Spinal cord (tissue), 10 donors: ENCODE measurements around the gene P3H2. TPM values are rescaled to one million over a fixed set of nuclear protein-coding genes. Genes with fewer than 3 reads are reported as not detected.

Experiments used
- DNase-seq, 6 donors: peaks; one replicate each; pipeline versions ENCODE4 v3.0.0 to v3.0.0-alpha.2; 2013 to 2015; ENCODE audit warnings: low spot score in 6 of 6, low read depth in 4 of 6
- H3K27ac ChIP-seq: one replicate; pipeline ENCODE4 v1.5.1; 2013; ENCODE audit warnings: low read depth, low read length, control low read depth
- H3K27me3 ChIP-seq: one replicate; pipeline ENCODE4 v1.6.1; 2013; ENCODE audit warnings: low read length; ENCODE audit not compliant: control insufficient read depth, insufficient read depth
- H3K36me3 ChIP-seq: one replicate; pipeline ENCODE4 v1.6.1; 2013; ENCODE audit warnings: low read length; ENCODE audit not compliant: control insufficient read depth, insufficient read depth
- H3K4me1 ChIP-seq: one replicate; pipeline ENCODE4 v1.6.1; 2013; ENCODE audit warnings: low read length; ENCODE audit not compliant: control insufficient read depth, insufficient read depth
- H3K4me3 ChIP-seq: one replicate; pipeline ENCODE4 v1.5.1; 2013; ENCODE audit warnings: low read depth, low read length, control low read depth
- H3K9me3 ChIP-seq: one replicate; pipeline ENCODE4 v1.6.1; 2013; ENCODE audit warnings: low read length; ENCODE audit not compliant: control insufficient read depth, insufficient read depth
- WGBS: methylation state at CpG from one replicate; pipeline ENCODE4 v1.1.5; 2013; ENCODE audit warnings: missing lambda C conversion rate; ENCODE audit not compliant: insufficient coverage; 5-methylcytosine and 5-hydroxymethylcytosine counted together
- polyA plus RNA-seq, 2 donors: library from polyadenylated mRNA; unstranded; fragments of 120-200 nt; gene quantifications; one replicate each; pipeline ENCODE4 v1.2.1, GENCODE V29; 2013; ENCODE audit not compliant: insufficient read length in 2 of 2
- total RNA-seq, 2 donors: library from RNA; depleted of rRNA in 1 of 2; stranded (reverse); fragments of 120-200 nt in 1 of 2; fragments of >200 nt in 1 of 2; gene quantifications; one replicate each; pipeline versions ENCODE4 v1.2.3 to v1.2.4, GENCODE V29; 2013 to 2014
- donor health status: healthy.

Gene P3H2
- total and polyA plus RNA-seq, 4 donors: 5.4 to 9.7 (median 6.9) TPM

DNA sequence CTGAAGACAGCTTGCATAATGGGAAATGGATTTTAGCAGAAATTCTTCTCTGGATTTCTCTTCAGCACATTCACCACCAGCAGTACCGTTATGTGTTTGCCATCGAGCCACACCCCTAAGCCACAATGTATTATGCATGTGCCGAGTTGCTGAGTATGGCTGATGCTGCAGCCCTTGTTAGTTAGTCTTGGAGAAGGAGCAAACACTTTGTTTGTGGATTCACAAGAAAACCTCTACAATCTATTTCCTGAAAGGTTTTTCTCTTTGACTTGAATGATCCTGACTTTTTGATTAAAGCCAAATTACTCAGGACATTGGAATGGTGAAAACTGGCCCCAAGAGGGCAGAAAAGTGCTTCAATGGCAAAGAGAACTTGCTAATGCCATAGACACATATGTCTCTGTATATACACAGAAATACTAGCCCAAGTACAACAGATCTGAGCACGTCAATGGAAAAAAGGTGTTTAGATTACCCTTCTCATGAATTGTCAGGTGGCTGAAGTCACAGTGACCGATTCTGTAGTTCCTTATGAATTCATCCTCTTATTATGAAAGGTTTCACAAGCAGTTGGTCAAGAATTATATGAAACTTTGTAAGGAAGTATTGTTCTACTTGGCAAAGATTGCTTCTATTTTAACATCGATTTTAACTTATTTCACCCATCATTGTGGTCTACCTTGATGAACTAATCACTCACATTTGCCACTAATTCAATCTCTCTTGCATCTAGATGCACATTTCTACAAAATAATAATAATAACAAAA, 103.0 kb downstream of the P3H2 start:
- WGBS: no CpG with 5 or more reads among the region's 6 CpGs
- Histone ChIP-seq H3K27me3 (no peaks in the 10 kb centered on the region), H3K4me1 (no peaks in the 10 kb centered on the region), H3K27ac (no peak overlapping the region), H3K36me3 (no peaks in the 10 kb centered on the region), H3K9me3 (no peaks in the 10 kb centered on the region), H3K4me3 (no peak overlapping the region)
- peak in 4 of 6 donors; percentile 11 to 58 (median 41) for DNase-seq

DNA sequence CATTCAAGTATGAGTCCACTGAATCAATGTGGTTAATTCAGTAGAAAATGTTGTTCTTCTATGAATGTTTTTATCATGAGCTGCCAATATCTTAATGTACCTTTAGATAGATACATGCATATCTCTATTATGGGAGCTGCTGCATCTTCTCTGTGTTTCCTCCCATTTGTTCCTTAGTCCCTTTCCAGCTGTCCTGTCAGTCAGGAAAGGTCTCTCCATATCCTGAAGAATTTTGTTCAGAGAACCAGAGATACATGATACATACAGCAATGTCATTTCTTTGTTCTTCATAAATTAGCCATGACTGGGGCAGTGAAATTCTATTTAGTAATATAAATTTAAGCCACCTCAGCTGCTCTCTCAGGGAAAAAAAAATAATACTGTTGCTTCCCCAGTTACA, 103.7 kb downstream of the P3H2 start:
- H3K9me3 ChIP-seq: no peaks in the 10 kb centered on the region
- no peak overlapping the region for H3K27ac ChIP-seq
- no peaks in the 10 kb centered on the region for H3K36me3 ChIP-seq
- no peaks in the 10 kb centered on the region for H3K27me3 ChIP-seq
- H3K4me1 ChIP-seq: no peaks in the 10 kb centered on the region
- no peak for DNase-seq
- H3K4me3 ChIP-seq: no peak overlapping the region

DNA sequence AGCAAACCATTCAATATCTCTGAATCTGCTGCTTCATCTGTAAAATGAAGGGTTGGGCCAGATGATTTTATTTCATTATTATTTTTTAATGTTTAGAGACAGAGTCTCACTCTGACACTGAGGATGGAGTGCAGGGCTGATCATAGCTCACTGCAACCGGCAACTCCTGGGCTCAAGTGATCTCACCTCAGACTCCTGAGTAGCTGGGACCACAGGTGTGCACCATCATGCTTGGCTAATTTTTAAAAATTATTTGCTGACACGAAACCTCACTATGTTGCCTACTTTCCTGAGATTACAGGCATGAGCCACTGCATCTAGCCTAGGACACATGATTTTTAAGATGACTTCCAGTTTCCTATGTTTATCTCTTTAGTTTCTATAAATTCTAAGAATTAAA, 105.8 kb downstream of the P3H2 start:
- no peaks in the 10 kb centered on the region for H3K4me1 ChIP-seq
- WGBS: 100% methylated on average over 2 of the region's 2 CpGs
- DNase-seq: no peak
- H3K36me3 ChIP-seq: no peaks in the 10 kb centered on the region
- H3K4me3 ChIP-seq: no peak overlapping the region
- H3K27ac ChIP-seq: no peak overlapping the region
- no peaks in the 10 kb centered on the region for H3K27me3 ChIP-seq
- H3K9me3 ChIP-seq: no peaks in the 10 kb centered on the region

DNA sequence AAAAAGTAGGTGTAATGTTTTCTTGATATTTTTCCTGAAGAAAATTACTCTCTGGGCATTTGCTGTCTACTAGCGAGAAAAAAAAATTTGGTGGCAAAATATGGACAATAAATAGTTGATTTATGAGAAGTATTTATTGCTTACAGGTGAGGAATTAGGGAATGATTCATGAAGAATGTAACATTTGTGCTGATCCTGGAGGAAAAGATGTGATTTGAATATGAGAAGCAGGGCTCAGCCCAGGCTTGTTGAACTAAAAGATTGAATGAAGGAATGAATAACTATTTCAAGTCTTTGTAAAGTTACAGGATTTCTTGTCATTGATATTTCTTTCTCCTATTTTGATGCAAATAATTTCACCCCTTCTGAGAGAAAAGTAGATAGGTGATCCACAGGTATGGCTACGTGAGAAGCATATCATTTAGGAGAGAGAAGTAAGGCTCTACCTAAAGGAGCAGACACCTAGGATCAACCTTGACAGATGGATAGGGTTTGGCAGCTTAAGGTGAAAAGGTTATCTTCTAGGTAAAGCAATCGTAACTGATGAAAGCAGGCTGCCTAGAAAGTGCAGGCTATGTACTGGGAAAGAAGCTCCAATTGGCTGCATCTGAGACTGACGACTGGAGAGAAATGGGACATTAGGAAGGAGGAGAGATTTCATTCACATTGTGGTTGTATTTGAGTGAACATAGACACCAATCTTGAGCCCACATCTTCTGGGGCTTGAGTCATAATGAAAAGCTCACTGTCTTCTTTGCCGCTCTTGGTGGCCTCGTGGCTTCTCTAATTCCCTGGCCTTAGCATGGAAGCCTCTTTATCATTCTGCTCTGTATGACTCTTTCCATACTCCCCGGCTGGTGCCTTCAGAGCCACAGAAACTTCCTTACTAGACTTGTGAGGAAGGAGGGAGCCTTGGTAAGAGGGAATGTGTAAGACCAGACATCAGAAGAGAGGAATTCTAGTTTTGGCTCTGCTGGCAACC, 106.5 kb downstream of the P3H2 start:
- H3K9me3 ChIP-seq: no peaks in the 10 kb centered on the region
- DNase-seq: no peak
- 94% methylated on average over 6 of the region's 7 CpGs for WGBS

DNA sequence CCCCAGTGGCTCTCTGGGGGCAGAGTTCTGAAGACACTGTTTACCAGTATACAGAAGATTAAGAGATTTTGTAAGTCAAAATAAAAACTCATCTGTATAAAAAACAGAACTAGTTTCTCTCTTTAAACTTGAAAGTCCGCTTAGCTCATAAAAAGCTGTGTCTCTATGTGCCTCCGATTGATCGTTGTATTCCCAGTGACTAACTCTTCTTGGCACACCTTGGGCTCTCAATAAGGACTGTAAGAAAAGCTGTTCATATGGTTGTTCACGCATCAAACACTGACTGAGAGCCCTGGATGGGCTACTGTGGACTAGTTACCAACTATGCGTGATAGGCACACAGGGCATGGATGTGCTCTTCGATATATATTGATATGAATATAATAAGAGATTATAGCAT, 107.9 kb downstream of the P3H2 start:
- no peaks in the 10 kb centered on the region for H3K9me3 ChIP-seq
- DNase-seq: no peak
- H3K36me3 ChIP-seq: no peaks in the 10 kb centered on the region
- H3K27me3 ChIP-seq: no peaks in the 10 kb centered on the region
- no peak overlapping the region for H3K27ac ChIP-seq
- no peak overlapping the region for H3K4me3 ChIP-seq
- no peaks in the 10 kb centered on the region for H3K4me1 ChIP-seq
- 80% methylated on average over 2 of the region's 6 CpGs for WGBS

More for the DNA sequence above, 106.5 kb downstream of the P3H2 start:
- H3K4me3 ChIP-seq: no peak overlapping the region
- no peaks in the 10 kb centered on the region for H3K27me3 ChIP-seq
- no peaks in the 10 kb centered on the region for H3K4me1 ChIP-seq
- H3K36me3 ChIP-seq: no peaks in the 10 kb centered on the region
- no peak overlapping the region for H3K27ac ChIP-seq

DNA sequence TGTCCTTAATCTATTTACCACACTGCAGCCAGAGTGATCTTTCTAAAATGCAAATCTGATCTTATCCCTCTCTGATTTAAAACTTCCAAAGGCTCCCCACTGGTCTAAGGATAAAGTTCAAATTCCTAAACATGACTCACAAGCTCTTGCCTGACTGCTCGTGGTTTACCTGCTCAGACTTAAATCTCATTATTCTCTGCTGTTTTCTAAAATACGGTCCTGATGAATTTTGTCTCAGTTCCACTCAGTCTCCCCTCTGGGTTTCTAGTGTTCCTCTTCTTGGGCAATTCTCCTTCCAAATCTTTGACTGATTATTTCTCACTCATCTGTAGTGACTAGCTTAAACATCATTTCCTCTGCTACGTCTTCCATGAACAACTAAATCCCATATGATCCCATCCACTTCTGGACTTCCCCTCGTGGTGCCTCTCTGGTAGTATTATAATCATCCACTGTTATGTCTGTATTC, 108.3 kb downstream of the P3H2 start:
- DNase-seq: no peak
- Histone ChIP-seq H3K27ac (no peak overlapping the region), H3K9me3 (no peaks in the 10 kb centered on the region), H3K4me3 (no peak overlapping the region), H3K36me3 (no peaks in the 10 kb centered on the region), H3K27me3 (no peaks in the 10 kb centered on the region), H3K4me1 (no peaks in the 10 kb centered on the region)
- 63% methylated on average over 2 of the region's 4 CpGs for WGBS

DNA sequence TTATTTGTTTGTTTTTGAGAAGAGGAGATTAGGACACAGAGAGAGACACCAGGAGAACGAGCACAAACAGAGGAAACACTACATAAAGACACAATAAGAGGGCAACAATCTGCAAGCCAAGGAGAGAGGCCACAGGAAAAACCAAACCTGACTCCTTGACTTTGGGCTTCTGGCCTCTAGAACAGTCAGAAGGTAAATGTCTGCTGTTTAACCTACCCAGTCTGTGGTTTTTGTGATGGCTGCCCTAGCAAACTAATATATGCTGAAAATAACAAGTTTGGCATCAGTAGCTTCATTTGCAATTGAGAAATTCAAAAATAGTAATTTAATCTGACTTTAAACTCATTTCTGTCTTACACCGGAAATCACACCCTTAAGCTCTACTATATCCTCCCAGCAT, 110.2 kb downstream of the P3H2 start:
- no CpG with 5 or more reads among the region's 2 CpGs for WGBS
- H3K27me3 ChIP-seq: no peaks in the 10 kb centered on the region
- H3K4me1 ChIP-seq: no peaks in the 10 kb centered on the region
- no peak for DNase-seq
- H3K27ac ChIP-seq: no peak overlapping the region
- H3K36me3 ChIP-seq: no peaks in the 10 kb centered on the region
- H3K4me3 ChIP-seq: no peak overlapping the region
- H3K9me3 ChIP-seq: no peaks in the 10 kb centered on the region

DNA sequence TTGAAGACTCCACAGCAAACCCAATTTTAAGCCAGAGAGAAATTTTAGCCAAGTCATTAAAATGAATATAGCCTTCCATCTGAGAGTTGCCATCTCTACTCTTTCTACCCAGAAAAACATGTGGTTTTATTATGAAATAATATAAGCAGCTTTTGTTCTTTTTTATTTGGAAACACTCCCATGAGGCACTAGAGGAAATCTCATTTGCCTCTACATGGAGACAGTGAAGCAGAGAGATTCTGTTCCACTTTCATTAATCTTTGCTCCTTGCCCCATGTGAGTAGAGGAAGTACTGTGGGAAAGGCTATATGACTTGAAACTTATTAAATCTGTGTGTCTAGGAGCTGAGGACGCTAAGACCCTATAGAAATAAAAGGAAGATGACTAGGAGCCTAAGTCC, 111.1 kb downstream of the P3H2 start:
- Histone ChIP-seq H3K27ac (no peak overlapping the region), H3K4me3 (no peak overlapping the region), H3K4me1 (no peaks in the 10 kb centered on the region), H3K9me3 (no peaks in the 10 kb centered on the region), H3K36me3 (no peaks in the 10 kb centered on the region), H3K27me3 (no peaks in the 10 kb centered on the region)
- DNase-seq: no peak
- no CpG with 5 or more reads among the region's 1 CpG for WGBS

DNA sequence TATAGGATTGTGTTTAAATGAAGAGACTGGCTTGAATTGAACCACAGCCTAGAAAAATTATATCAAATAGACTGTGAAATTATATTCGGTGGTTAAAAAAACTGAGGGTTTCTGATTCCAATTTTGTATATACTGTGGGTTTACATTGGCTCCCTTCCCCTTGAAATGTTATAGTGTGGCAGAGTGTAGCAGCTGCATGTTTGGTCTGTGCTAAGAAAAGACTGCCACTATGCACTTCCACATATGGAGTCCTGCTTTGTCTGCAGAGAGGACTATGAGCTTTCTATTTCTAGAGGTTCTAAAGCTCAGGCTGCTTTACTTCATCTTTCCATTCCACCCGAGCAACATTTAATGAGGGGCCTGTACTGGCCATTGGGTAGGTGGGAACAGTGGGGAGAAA, 112.3 kb downstream of the P3H2 start:
- no peaks in the 10 kb centered on the region for H3K36me3 ChIP-seq
- WGBS: no CpG with 5 or more reads among the region's 2 CpGs
- H3K27ac ChIP-seq: no peak overlapping the region
- H3K4me1 ChIP-seq: no peaks in the 10 kb centered on the region
- H3K27me3 ChIP-seq: no peaks in the 10 kb centered on the region
- peak in 1 of 6 donors; percentile 78 for DNase-seq
- no peak overlapping the region for H3K4me3 ChIP-seq
- no peaks in the 10 kb centered on the region for H3K9me3 ChIP-seq
